ENCODE data around the gene MRI1. TPM values are rescaled to one million over a fixed set of nuclear protein-coding genes. Genes with fewer than 3 reads are reported as not detected.
"Not testable (repeated sequence)": the region's sequence is repeated elsewhere in the genome, so short reads cannot be mapped to it uniquely, and the experiment has no call there.

The MRI1 gene
- total RNA-seq, 2 donors from 2014 or later = 54.6 to 63.0 TPM

GRCh38 chr19:13774217-13775191 lies 10.2 kb downstream of the MRI1 start, which contains the start of gene C19orf53:
C19orf53 (plus strand) TSS chr19:13774456; CDS start chr19:13774478, 22 bp downstream.
- peak within 1 kb of the TSS; percentile 80 for H3K4me3 ChIP-seq
- H3K4me1 ChIP-seq (ENCODE audit: control insufficient read depth in 1 of 2, low read depth in 2 of 2) = peaks cover 20 to 21% of the 10 kb centered on the region in 2 donors
- DNase-seq (ENCODE audit: low spot score) (peak; percentile 66), ATAC-seq (ENCODE audit: insufficient number of reproducible peaks, low FRiP score, low read depth) (peak; percentile 92)
- TF ChIP-seq CTCF (IDR thresholded peaks at IDR 0.05) = no peak
- no peaks in the 10 kb centered on the region for H3K9me3 ChIP-seq
- peak within 1 kb of the TSS; percentile 80 to 85 for H3K27ac ChIP-seq
- peaks cover 47% of the 10 kb centered on the region for H3K36me3 ChIP-seq
- H3K27me3 ChIP-seq (replicated peaks; ENCODE audit: insufficient read depth) = no peaks in the 10 kb centered on the region

- no peak for TF ChIP-seq CTCF (IDR thresholded peaks at IDR 0.05)
- Histone ChIP-seq H3K36me3 (peaks cover 31% of the 10 kb centered on the region), H3K4me1 (ENCODE audit: control insufficient read depth in 1 of 2, low read depth in 2 of 2) (peaks cover 30 to 41% of the 10 kb centered on the region in 2 donors), H3K27ac (no peak overlapping the region), H3K4me3 (no peak overlapping the region), H3K27me3 (replicated peaks; ENCODE audit: insufficient read depth) (no peaks in the 10 kb centered on the region), H3K9me3 (no peaks in the 10 kb centered on the region)
- DNase-seq (ENCODE audit: low spot score) = no peak
- ATAC-seq (ENCODE audit: insufficient number of reproducible peaks, low FRiP score, low read depth) = no peak
Observed at GRCh38 chr19:13778398-13778797, 14.1 kb downstream of the MRI1 start.

GRCh38 chr19:13778847-13779246 lies 14.5 kb downstream of the MRI1 start:
- Histone ChIP-seq H3K9me3 (no peaks in the 10 kb centered on the region), H3K4me3 (no peak overlapping the region), H3K4me1 (ENCODE audit: control insufficient read depth in 1 of 2, low read depth in 2 of 2) (peaks cover 25 to 37% of the 10 kb centered on the region in 2 donors), H3K27ac (no peak overlapping the region), H3K27me3 (replicated peaks; ENCODE audit: insufficient read depth) (no peaks in the 10 kb centered on the region), H3K36me3 (peaks cover 31% of the 10 kb centered on the region)
- no peak for DNase-seq (ENCODE audit: low spot score)
- no peak for ATAC-seq (ENCODE audit: insufficient number of reproducible peaks, low FRiP score, low read depth)
- TF ChIP-seq CTCF (IDR thresholded peaks at IDR 0.05) = no peak

GRCh38 chr19:13779794-13780193 lies 15.5 kb downstream of the MRI1 start:
- not testable (repeated sequence) for H3K9me3 ChIP-seq; H3K27ac ChIP-seq; H3K27me3 ChIP-seq (replicated peaks; ENCODE audit: insufficient read depth); ATAC-seq (ENCODE audit: insufficient number of reproducible peaks, low FRiP score, low read depth); DNase-seq (ENCODE audit: low spot score); H3K4me3 ChIP-seq
- peaks cover 27 to 41% of the 10 kb centered on the region in 2 donors for H3K4me1 ChIP-seq (ENCODE audit: control insufficient read depth in 1 of 2, low read depth in 2 of 2)
- peaks cover 31% of the 10 kb centered on the region for H3K36me3 ChIP-seq

GRCh38 chr19:13781547-13781946 lies 17.2 kb downstream of the MRI1 start:
- H3K36me3 ChIP-seq = peaks cover 27% of the 10 kb centered on the region
- TF ChIP-seq CTCF (IDR thresholded peaks at IDR 0.05) = no peak

More at GRCh38 chr19:13781547-13781946, 17.2 kb downstream of the MRI1 start:
- peak overlapping the region; percentile 81 to 85 for H3K27ac ChIP-seq
- DNase-seq (ENCODE audit: low spot score) = peak; percentile 77
- no peaks in the 10 kb centered on the region for H3K27me3 ChIP-seq (replicated peaks; ENCODE audit: insufficient read depth)
- H3K4me3 ChIP-seq = no peak overlapping the region
- H3K4me1 ChIP-seq (ENCODE audit: control insufficient read depth in 1 of 2, low read depth in 2 of 2) = peaks cover 23 to 38% of the 10 kb centered on the region in 2 donors
- ATAC-seq (ENCODE audit: insufficient number of reproducible peaks, low FRiP score, low read depth) = peak; percentile 87
- H3K9me3 ChIP-seq = no peaks in the 10 kb centered on the region

Measured in thoracic aorta (tissue), 2 donors.